Astrocyte of the spinal cord (primary cell): ENCODE measurements around the gene ENO1.

Source experiments
- DNase-seq: peaks from one replicate; pipeline ENCODE4 v3.0.0; 2011; ENCODE audit warnings: low read depth, low spot score
- H3K4me3 ChIP-seq: 2 replicates; pipeline ENCODE4 v1.5.1; 2011; ENCODE audit warnings: low read depth, mild to moderate bottlenecking, low read length, moderate library complexity
- in situ Hi-C: cut with HindIII; loops from 2 replicates; pipeline ENCODE4 v1.10.0; 2017; ENCODE audit warnings: low sequenced_read_pairs
- TF ChIP-seq, protein P1 (sequence below): IDR thresholded peaks from 2 replicates; pipeline ENCODE4 v1.5.1; 2012; ENCODE audit warnings: low read depth, mild to moderate bottlenecking, low read length, inconsistent platforms

ENO1 gene

DNA sequence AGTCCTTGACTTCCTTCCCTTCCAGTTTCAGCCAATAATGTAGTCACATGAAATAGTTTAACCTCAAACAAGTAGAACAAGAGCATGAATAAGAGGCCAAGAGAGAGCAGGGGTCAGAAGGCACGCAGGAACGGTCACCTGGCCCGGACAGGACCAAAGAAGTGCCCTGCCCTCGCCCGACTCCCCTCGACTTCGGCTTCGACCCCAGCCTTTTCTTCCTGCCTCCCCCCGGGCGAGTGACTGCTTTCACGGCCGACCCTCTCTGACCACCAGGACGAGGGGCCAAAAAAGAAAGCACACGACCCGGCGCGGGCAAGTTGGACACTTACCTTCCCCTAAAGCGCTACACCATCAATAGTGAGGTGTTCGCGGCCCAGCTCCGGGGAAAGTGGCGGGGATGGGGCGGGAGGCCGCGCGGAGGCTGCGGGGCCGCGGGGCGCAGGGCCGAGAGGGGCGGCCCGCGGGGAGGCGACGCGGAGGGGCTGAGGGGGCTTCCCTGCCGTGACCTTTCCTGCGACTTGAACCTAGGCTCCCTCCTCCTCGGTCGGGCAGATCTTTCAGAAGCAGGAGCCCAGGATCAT is 61.6 kb downstream of the ENO1 start:
- in situ Hi-C loops: no loop called here
- TF ChIP-seq, protein P1, sequence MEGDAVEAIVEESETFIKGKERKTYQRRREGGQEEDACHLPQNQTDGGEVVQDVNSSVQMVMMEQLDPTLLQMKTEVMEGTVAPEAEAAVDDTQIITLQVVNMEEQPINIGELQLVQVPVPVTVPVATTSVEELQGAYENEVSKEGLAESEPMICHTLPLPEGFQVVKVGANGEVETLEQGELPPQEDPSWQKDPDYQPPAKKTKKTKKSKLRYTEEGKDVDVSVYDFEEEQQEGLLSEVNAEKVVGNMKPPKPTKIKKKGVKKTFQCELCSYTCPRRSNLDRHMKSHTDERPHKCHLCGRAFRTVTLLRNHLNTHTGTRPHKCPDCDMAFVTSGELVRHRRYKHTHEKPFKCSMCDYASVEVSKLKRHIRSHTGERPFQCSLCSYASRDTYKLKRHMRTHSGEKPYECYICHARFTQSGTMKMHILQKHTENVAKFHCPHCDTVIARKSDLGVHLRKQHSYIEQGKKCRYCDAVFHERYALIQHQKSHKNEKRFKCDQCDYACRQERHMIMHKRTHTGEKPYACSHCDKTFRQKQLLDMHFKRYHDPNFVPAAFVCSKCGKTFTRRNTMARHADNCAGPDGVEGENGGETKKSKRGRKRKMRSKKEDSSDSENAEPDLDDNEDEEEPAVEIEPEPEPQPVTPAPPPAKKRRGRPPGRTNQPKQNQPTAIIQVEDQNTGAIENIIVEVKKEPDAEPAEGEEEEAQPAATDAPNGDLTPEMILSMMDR: no peak
- H3K4me3 ChIP-seq: peak overlapping the region; percentile 85
- DNase-seq: no peak

DNA sequence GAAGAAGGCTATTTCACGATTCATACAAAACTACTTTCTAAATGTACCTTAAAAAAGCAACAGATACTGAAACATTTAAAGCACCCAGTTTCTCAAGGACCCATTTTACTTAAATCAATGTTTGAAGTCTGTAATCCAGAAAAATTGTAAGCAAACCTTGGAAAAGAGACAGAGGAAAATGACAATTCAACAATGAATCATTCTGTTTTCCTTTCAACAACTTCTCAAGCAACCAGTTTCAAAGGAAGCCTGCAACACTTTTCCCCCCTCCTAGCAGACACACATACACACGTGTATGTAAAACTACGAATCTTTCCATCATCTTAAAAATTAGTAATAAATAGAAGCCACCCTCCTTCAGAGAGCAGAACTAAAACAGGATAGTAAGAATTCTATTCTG is 62.2 kb downstream of the ENO1 start:
- in situ Hi-C loops: no loop called here
- DNase-seq: peak; percentile 53
- TF ChIP-seq, protein P1: no peak
- H3K4me3 ChIP-seq: peak overlapping the region; percentile 85

DNA sequence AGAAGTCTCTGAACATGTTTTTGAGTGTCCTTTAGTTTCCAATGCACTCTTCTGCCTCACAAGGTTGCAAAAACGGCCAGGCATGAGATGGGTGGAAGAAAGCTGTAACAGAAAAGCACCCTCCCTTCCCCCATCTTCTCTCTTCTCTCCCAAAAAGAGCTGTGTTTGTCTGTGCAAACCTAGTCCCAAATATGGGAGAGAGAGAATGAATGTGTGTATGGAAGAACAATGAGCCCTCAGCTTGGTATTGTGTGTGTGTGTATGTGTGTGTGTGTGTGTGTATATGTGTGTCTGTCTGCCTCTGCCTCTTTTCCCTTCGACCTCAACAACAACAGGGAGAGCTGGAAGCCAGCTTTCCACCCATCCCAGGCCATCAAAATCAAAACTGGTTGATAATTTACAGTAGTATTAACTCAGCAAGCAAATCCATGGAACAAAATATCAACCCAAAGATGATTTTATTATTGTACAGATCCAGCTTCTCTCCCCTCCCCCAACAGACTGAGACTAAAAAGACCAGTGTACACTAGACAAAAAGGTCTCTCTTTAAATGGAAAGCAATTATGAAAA is 62.8 kb downstream of the ENO1 start:
- in situ Hi-C loops: no loop called here
- TF ChIP-seq, protein P1: no peak
- peak; percentile 38 for DNase-seq
- peak overlapping the region; percentile 85 for H3K4me3 ChIP-seq

DNA sequence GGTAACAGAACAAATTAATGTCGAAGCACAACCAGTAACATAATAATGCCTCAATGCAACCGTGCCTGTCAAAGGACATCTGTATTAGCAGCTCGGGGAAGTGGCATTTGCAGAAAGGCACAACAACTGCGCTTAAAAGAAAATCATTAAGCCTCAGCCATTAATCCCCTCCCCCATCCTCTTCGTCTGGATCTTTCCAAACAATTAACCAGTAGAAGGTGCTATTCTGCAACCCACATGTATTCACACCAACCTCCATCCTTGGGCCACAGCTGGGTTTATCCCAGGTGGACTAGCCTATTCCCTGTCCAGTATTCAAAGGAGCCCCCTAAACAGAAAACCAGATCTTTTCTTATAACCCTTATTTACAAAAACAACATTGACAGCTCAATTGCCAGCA is 63.6 kb downstream of the ENO1 start:
- no peak for DNase-seq
- in situ Hi-C loops: no loop called here
- H3K4me3 ChIP-seq: no peak overlapping the region
- TF ChIP-seq, protein P1: no peak

DNA sequence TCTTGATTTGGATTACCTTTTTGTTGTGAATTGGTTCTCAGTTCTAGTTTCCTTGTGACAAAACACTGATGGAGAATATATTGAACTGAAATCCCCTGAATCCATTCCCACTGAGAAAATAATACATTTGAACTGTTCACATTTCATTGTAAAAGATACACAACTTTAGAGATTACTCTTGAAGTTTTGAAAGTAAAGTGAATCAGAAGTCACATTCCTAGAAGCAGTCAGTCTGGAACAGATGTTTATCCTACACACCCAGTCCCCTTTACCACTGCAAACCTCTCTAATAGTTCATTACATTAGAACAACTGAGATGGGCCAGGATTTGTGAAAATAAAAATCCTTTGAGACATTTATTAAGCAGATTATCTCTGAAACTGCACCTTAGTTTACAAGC is 64.5 kb downstream of the ENO1 start:
- in situ Hi-C loops: no loop called here
- TF ChIP-seq, protein P1: no peak

DNA sequence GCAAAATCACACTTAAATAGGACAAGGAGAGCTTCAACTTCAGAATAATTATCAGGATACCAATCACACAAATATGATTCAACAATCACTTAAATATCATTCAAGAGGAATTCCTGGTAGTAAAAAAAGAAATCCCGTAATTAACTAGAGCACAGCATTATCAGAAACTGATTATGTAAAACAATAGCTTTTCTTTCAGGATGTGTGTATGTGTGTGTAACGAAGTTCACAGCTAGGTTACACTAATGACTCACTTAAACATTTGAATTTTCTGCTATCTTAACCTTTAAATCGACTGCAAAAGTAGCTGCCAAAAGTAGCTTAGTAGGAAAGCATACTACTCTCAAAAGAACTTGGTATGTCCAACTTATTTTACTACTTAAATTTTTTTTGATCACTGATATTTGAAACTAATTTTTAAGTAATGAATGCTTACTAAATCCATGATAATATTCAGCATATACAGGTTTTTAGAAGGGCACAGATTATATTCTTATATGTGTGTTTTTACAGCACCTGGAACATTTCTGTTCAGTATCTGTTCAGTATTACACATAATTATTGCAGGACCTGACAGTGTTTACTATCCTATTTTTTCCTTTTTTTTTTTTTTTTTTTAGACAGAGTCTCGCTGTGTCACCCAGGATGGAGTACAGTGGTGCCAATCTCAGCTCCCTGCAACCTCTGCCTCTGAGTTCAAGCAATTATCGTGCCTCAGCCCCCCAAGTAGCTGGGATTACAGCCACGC is 65.3 kb downstream of the ENO1 start:
- in situ Hi-C loops: no loop called here
- peak; percentile 41 for DNase-seq
- TF ChIP-seq, protein P1: no peak
- no peak overlapping the region for H3K4me3 ChIP-seq

More for the DNA sequence above, 64.5 kb downstream of the ENO1 start:
- DNase-seq: no peak
- H3K4me3 ChIP-seq: no peak overlapping the region
